ENCODE results near the gene OXT.
A peak's percentile ranks its signal among the peaks of the same experiment; 100 is the strongest.

The OXT gene

DNA sequence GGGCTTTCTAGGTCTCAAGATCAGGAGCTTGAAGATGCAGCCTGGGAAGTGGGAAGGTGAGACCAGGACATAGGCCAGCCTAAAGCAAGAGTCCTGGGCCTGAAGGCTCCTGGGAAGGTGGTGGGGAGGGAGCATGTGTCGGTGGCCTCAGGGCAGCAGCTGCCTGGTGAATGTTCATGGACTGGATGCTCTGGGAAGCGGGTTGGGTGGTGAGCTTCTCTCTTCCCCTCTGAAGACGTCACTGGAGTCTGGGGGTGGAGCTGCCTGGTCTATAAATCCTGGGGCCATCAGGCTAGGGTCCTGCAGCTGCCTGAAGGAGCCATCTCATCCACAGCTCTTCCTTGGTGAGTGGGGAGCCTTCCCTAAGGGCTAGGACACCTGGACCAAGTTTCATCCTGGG lies 28.1 kb upstream of the OXT start, which contains the start of gene GNRH2:
Gene GNRH2, plus strand, starts transcription at position 301 of the 400 bp plus-strand sequence. CDS start 793 bp downstream, outside the sequence.
- POLR2A ChIA-PET = interaction anchor here (1.2 kb wide), 1 partner anchor 173 kb away, joined by 3 read pairs; no protein-coding TSS in a partner anchor
- TF ChIP-seq TARDBP (IDR thresholded peaks at IDR 0.05) (no peak), L3MBTL2 (conservative IDR thresholded peaks at IDR 0.05) (no peak), SUZ12 (IDR thresholded peaks at IDR 0.05) (no peak), ELF4 (IDR thresholded peaks at IDR 0.05) (no peak), BHLHE40 (IDR thresholded peaks at IDR 0.05; ENCODE audit: borderline replicate concordance) (no peak), ARNT (IDR thresholded peaks at IDR 0.05) (no peak), HDGF (IDR thresholded peaks at IDR 0.05; ENCODE audit: borderline replicate concordance) (no peak), FOXA1 (IDR thresholded peaks at IDR 0.05) (no peak), CTBP1 (IDR thresholded peaks at IDR 0.05; ENCODE audit: borderline replicate concordance) (no peak), FOXM1 (IDR thresholded peaks at IDR 0.05; ENCODE audit: borderline replicate concordance) (no peak)
- TF ChIP-seq, protein P1, sequence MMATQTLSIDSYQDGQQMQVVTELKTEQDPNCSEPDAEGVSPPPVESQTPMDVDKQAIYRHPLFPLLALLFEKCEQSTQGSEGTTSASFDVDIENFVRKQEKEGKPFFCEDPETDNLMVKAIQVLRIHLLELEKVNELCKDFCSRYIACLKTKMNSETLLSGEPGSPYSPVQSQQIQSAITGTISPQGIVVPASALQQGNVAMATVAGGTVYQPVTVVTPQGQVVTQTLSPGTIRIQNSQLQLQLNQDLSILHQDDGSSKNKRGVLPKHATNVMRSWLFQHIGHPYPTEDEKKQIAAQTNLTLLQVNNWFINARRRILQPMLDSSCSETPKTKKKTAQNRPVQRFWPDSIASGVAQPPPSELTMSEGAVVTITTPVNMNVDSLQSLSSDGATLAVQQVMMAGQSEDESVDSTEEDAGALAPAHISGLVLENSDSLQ (IDR thresholded peaks at IDR 0.05) = no peak
- no peak for DNase-seq (ENCODE audit: extremely low spot score)
- CTCF ChIA-PET = interaction anchor here (1.1 kb wide), 1 partner anchor 10 kb away, joined by 5 read pairs; no protein-coding TSS in a partner anchor

DNA sequence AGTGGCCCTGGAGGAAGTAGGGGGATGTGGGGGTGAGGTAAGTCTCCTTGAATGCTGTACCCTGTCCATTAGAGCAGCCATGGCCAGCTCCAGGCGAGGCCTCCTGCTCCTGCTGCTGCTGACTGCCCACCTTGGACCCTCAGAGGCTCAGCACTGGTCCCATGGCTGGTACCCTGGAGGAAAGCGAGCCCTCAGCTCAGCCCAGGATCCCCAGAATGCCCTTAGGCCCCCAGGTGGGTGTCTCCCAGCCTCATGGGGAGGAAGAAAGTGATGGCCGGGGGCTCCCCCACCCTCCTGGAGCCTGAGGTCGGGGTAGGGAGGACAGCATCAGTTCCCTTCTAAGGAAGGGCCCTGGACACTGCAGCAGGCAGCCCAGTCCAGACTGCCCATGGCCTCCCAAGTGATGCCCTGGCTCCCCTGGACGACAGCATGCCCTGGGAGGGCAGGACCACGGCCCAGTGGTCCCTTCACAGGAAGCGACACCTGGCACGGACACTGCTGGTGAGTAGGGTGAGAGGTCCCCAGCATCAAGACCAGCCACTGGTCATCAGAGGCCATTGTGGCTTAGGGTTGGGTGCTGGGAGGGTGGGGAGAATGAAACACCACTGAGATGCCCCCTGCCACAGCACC lies 27.0 kb upstream of the OXT start:
- ChIA-PET POLR2A (interaction anchor here (1.8 kb wide), 1 partner anchor 115 kb away, joined by 5 read pairs; the partner anchor contains the start of genes FASTKD5 and UBOX5), CTCF (interaction anchor here (0.7 kb wide), 1 partner anchor 355 kb away, joined by 3 read pairs; no protein-coding TSS in a partner anchor)
- no peak for DNase-seq (ENCODE audit: extremely low spot score)
- TF ChIP-seq, protein P1 (IDR thresholded peaks at IDR 0.05) = no peak
- no peak for TF ChIP-seq ZNF384 (IDR thresholded peaks at IDR 0.05)
- no peak for TF ChIP-seq FOXA1 (IDR thresholded peaks at IDR 0.05)
- TF ChIP-seq HDGF (IDR thresholded peaks at IDR 0.05; ENCODE audit: borderline replicate concordance) = no peak
- no peak for TF ChIP-seq BHLHE40 (IDR thresholded peaks at IDR 0.05; ENCODE audit: borderline replicate concordance)

DNA sequence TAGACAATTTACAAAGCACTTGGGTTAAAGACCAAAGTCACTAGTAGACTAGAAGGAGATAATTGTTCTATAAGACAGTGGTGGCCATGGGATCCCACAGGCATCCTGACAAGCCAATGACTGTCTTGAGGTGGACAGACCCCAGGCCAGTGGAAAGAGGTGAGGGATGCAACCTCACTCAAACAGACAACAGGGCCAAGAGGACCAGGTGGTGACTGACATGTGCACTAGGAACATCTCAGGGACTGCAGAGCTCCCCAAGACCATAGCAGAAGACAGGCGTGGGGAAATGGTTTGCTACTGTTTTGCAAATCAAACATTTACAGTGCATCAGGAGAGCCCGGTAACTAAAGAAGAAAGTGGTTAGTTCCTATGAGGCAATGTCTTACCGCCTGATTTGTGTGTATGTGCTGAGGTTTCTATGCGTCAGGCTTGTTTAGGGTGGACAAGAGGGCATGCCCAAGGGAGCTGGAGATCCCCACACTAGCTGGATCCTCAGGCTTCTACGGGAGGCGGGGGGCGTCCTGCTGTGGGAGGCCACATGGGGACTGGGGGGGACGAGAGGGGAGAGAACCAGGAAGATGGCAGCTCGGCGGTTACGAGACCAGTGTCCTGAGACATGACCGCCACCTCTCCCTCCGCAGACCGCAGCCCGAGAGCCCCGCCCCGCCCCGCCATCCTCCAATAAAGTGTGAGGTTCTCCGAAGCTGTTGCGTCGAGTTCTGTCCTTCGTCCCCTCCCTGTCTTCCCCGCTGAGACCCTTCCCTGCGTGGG lies 26.2 kb upstream of the OXT start:
- CTCF ChIA-PET = interaction anchor here (0.7 kb wide), 1 partner anchor 354 kb away, joined by 3 read pairs; no protein-coding TSS in a partner anchor
- POLR2A ChIA-PET = interaction anchor here (0.6 to 1.8 kb wide), 5 partner anchors 38 to 381 kb away, joined by 3 to 5 read pairs (median 3); partner anchors contain the start of genes FASTKD5, IDH3B and UBOX5
- TF ChIP-seq L3MBTL2 (conservative IDR thresholded peaks at IDR 0.05) (no peak), ARNT (IDR thresholded peaks at IDR 0.05) (no peak), TARDBP (IDR thresholded peaks at IDR 0.05) (no peak), SP1 (IDR thresholded peaks at IDR 0.05) (no peak), ZNF384 (IDR thresholded peaks at IDR 0.05) (no peak), FOXK2 (IDR thresholded peaks at IDR 0.05) (no peak), BHLHE40 (IDR thresholded peaks at IDR 0.05; ENCODE audit: borderline replicate concordance) (no peak), FOXM1 (IDR thresholded peaks at IDR 0.05; ENCODE audit: borderline replicate concordance) (no peak), SUZ12 (IDR thresholded peaks at IDR 0.05) (no peak), CTBP1 (IDR thresholded peaks at IDR 0.05; ENCODE audit: borderline replicate concordance) (no peak), NFRKB (IDR thresholded peaks at IDR 0.05) (no peak), FOXA1 (IDR thresholded peaks at IDR 0.05) (no peak), HDGF (IDR thresholded peaks at IDR 0.05; ENCODE audit: borderline replicate concordance) (no peak)
- TF ChIP-seq, protein P1 (IDR thresholded peaks at IDR 0.05) = no peak
- peak; percentile 73 for DNase-seq (ENCODE audit: extremely low spot score)

DNA sequence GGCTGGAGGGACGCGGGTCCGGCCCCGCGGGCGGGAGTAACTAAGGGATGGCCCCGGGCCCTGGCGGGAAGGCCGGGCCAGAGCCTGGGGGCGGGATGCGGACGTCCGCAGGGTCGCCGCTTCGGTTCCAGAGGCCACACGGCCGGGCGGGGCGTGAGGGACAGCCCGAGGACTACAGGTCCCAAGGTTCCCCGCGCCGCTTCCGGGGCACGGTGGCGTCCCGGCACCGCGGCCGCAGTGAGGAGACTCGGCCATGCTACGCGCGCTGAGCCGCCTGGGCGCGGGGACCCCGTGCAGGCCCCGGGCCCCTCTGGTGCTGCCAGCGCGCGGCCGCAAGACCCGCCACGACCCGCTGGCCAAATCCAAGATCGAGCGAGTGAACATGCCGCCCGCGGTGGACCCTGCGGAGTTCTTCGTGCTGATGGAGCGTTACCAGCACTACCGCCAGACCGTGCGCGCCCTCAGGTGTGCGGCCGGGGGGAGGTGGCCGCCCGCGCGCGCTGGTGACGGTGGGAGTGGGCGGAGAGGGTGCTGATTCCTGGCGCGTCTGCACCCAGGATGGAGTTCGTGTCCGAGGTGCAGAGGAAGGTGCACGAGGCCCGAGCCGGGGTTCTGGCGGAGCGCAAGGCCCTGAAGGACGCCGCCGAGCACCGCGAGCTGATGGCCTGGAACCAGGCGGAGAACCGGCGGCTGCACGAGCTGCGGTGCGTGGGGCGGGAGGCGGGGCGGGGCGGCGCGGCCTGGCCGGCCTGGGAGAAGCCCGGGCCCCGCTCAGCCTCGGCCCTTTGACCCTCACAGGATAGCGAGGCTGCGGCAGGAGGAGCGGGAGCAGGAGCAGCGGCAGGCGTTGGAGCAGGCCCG lies 25.4 kb upstream of the OXT start, which contains the start of gene MRPS26:
Gene MRPS26, plus strand, starts transcription at position 237 of the 861 bp plus-strand sequence. Its CDS starts 17 bp downstream, at position 254.
- TF ChIP-seq TARDBP (IDR thresholded peaks at IDR 0.05) = no peak
- peak; percentile 2; the same call in 1 of the 2 replicates for TF ChIP-seq FOXM1 (IDR thresholded peaks at IDR 0.05; ENCODE audit: borderline replicate concordance)
- no peak for TF ChIP-seq SUZ12 (IDR thresholded peaks at IDR 0.05)
- TF ChIP-seq, protein P1 (IDR thresholded peaks at IDR 0.05) = peak; percentile 67
- no peak for TF ChIP-seq FOXA1 (IDR thresholded peaks at IDR 0.05)
- TF ChIP-seq ELF4 (IDR thresholded peaks at IDR 0.05) = peak; percentile 47; the same call in 1 of the 2 replicates
- TF ChIP-seq HDGF (IDR thresholded peaks at IDR 0.05; ENCODE audit: borderline replicate concordance) = no peak
- no peak for TF ChIP-seq ZNF384 (IDR thresholded peaks at IDR 0.05)
- no peak for TF ChIP-seq LEF1 (IDR thresholded peaks at IDR 0.05; ENCODE audit: borderline replicate concordance)
- no peak for TF ChIP-seq CTBP1 (IDR thresholded peaks at IDR 0.05; ENCODE audit: borderline replicate concordance)
- peak; percentile 83 for TF ChIP-seq L3MBTL2 (conservative IDR thresholded peaks at IDR 0.05)
- TF ChIP-seq SP1 (IDR thresholded peaks at IDR 0.05) = no peak
- TF ChIP-seq BHLHE40 (IDR thresholded peaks at IDR 0.05; ENCODE audit: borderline replicate concordance) = no peak
- no peak for TF ChIP-seq FOXK2 (IDR thresholded peaks at IDR 0.05)
- no peak for TF ChIP-seq NFRKB (IDR thresholded peaks at IDR 0.05)
- TF ChIP-seq ARNT (IDR thresholded peaks at IDR 0.05) = no peak
- POLR2A ChIA-PET = interaction anchor here (0.9 to 1.8 kb wide), 4 partner anchors 38 to 382 kb away, joined by 3 to 5 read pairs (median 3); partner anchors contain the start of genes FASTKD5, IDH3B and UBOX5
- DNase-seq (ENCODE audit: extremely low spot score) = peak; percentile 90
- CTCF ChIA-PET = no interaction called here

Measured in HEK293T (cell line).